Sciatic nerve (tissue), 1 donor: ENCODE data around the gene CLEC2A. TPM values are rescaled to one million over a fixed set of nuclear protein-coding genes. Genes with fewer than 3 reads are reported as not detected.

Source experiments
- total RNA-seq: library from RNA; stranded (reverse); fragmentation: NEBNext Ultra II Directional; extraction: Animal tissue kit (Norgen Biotek cat#: 25700); gene quantifications from one replicate; pipeline ENCODE4 v1.2.1, GENCODE V29; 2021
- donor health status: DM: no; HTN: no; CAD: no.

The CLEC2A gene
- total RNA-seq, 1 donor from 2014 or later, result not detected

Other genes starting within 250 kb of the CLEC2A start
- 1.1 TPM for gene CLECL1, start 199.3 kb downstream of the CLEC2A start, total RNA-seq
- gene CD69, start 171.5 kb downstream of the CLEC2A start, total RNA-seq, result 10.9 TPM
- gene KLRF1, start 104.9 kb downstream of the CLEC2A start, total RNA-seq, result 1.8 TPM
- gene CLEC2B, start 63.0 kb downstream of the CLEC2A start, total RNA-seq, result 32.6 TPM
- gene KLRF2, start 50.9 kb downstream of the CLEC2A start, total RNA-seq, result not detected
- gene CLEC12A, start 39.0 kb upstream of the CLEC2A start, total RNA-seq, result 2.0 TPM
- not detected for gene CLEC1B, start 66.8 kb upstream of the CLEC2A start, total RNA-seq
- gene CLEC12B, start 78.3 kb upstream of the CLEC2A start, total RNA-seq, result not detected
- gene CLEC9A, start 98.3 kb upstream of the CLEC2A start, total RNA-seq, result 2.3 TPM
- gene CLEC1A, start 166.6 kb upstream of the CLEC2A start, total RNA-seq, result 13.7 TPM
- gene CLEC7A, start 197.8 kb upstream of the CLEC2A start, total RNA-seq, result 32.4 TPM
- 33.1 TPM for gene OLR1, start 239.8 kb upstream of the CLEC2A start, total RNA-seq
- gene TMEM52B, start 246.7 kb upstream of the CLEC2A start, total RNA-seq, result 0.45 TPM